Measurements from ENCODE around the gene FCER1A.
"Not testable (repeated sequence)": the region's sequence is repeated elsewhere in the genome, so short reads cannot be mapped to it uniquely, and the experiment has no call there.

FCER1A gene

DNA sequence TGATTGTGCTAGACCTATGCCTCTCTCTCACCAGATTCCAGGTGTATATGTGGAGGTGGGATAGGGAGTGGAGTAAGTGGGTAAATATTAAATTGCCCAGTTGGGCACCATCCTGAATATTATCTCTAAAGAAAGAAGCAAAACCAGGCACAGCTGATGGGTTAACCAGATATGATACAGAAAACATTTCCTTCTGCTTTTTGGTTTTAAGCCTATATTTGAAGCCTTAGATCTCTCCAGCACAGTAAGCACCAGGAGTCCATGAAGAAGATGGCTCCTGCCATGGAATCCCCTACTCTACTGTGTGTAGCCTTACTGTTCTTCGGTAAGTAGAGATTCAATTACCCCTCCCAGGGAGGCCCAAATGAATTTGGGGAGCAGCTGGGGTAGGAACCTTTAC lies at the start of gene FCER1A:
FCER1A (plus strand) TSS at position 242 of the 400 bp plus-strand sequence; CDS start at position 271, 29 bp downstream.
- DNase-seq (ENCODE audit: low read depth in 2 of 2) = no peak

DNA sequence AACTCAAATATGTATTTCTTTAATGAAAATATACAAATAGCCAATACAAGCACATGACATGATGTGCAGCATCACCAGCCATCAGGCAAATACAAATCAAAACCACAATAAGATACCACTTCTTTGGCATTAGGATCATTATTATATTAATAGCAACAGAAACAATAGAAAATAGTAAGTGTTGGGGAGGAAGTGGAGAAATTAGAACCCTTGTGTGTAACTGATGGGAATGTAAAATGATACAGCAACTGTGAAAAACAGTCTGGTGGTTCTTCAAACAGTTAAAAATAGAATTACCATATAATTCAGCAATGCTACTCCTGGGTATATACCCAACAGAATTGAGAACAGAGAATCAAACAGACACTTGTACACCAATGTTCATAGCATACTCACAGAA lies 40.8 kb upstream of the FCER1A start:
- no peak for DNase-seq (ENCODE audit: low read depth in 2 of 2)

- no peak for DNase-seq (ENCODE audit: low read depth in 2 of 2)
These were observed 40.2 kb upstream of the FCER1A start for GRCh38 chr1:159261721-159262494.

- DNase-seq (ENCODE audit: low read depth in 2 of 2) = no peak
These were observed 35.3 kb upstream of the FCER1A start for GRCh38 chr1:159266832-159267231.

DNA sequence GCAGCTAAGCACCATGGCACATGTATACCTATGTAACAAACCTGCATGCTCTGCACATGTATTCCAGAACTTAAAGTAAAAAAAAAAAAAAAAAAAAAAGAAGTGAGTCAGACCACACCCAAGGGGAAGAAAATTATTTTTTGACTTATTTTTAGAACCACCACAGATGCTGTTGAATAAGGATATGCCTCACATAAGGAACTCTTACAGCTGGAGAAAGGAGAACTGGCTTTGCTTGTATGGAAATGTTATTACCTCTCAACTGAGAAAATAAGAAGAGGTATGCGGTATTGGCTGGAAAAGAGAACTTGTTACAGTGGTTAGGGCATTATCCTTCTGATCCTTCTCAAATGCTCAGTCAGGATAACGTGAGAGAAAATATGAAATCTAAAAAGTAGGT lies 27.5 kb upstream of the FCER1A start:
- no peak for DNase-seq (ENCODE audit: low read depth in 2 of 2)

DNA sequence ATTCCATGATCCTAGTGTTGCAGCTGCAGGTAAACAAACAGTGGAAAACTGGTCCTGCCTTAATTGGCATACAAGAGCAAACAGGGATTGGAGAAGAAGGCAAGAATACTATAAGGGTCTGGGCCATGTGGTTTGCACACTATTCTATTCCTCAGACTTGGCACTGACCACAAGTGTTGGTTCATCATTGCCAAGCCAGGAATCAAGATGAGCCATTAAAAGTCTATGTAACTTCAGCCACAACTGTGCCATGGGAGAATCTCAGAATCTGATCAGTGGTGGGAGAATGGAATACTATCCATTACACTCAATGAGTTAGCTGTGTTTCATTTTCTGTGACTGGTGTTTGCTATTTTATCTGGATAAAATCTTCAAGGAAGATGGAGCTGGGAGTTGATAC lies 26.2 kb upstream of the FCER1A start:
- no peak for DNase-seq (ENCODE audit: low read depth in 2 of 2)

DNA sequence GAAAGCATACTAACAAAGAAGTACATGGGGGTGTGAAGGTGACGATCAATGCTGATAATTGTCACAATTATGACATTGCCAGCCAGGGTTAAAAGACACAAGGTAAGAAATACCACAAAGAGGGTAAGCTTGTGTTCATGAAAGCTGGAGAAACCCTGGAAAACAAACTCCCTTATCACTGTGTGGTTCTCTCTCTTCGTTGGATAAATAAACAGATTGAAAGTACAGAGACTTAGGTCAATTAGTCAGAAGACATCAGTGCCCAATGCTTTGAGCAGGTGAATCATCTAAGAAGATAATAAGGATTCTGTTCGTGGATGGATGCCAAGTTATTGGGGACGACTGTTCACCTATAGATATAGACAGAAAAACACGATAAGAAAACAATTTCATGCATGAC lies 22.4 kb upstream of the FCER1A start:
- DNase-seq (ENCODE audit: low read depth in 2 of 2) = no peak

DNA sequence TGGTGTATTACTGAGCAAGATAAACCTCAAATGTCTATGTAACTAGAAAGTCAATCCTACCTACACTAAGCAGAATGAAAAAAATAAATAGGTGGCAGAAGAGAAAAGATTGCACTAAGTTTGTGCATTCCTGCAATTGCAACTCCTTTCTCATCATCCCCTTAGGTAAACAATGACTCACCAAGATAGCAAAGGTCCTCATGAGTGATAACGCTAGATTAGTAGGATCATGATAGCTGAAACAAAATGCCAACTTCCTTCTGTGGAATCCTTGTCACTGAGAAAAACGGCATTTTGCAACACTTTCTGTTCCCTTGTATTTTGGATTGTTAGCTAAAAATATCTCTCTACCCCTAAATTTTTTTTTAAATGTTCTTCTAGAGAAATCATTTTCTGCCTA lies 20.0 kb upstream of the FCER1A start:
- no peak for DNase-seq (ENCODE audit: low read depth in 2 of 2)

DNA sequence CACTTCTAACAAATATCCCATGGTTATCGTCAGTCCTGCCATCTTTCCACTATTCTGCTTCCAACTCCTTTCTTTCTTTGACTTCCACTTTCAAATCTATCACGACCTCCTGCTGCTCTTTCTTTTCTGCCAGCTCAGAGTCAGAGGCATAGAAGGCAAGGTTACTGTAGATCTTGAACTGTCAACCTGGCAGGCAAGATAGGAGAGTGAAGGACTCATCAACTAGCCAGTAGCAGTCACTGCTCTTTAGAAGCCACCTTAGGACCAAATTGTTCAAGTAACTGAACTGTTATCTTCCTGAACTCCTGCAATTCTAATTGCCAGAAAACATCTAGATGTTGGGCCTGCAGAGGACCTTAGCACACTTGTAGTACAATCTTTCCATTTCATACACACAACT lies 13.1 kb upstream of the FCER1A start:
- DNase-seq (ENCODE audit: low read depth in 2 of 2) = no peak

- DNase-seq (ENCODE audit: low read depth in 2 of 2) = no peak
These were observed 10.7 kb upstream of the FCER1A start for GRCh38 chr1:159291424-159291823.

- no peak for DNase-seq (ENCODE audit: low read depth in 2 of 2)
These were observed 5.3 kb upstream of the FCER1A start for GRCh38 chr1:159296706-159297375.

DNA sequence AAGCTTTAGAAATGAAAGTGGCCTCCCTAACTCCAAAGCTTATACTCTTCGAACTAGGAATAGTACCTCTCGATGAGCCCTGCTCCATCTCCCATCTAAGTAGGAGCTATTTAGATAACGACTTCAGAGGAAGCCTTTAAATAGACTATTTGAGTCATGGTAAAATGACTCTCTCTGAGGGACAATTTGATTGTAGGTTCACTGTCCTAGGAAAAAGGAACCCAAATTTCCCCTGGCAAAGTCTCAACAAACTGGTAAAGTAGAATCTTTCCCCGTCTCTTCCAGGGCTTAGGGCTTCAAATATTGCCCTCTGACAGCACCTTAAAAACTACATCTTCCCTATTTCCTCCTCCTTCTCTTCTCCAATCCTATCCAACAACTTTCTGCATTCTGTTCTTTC lies 2.0 kb upstream of the FCER1A start:
- no peak for DNase-seq (ENCODE audit: low read depth in 2 of 2)

DNA sequence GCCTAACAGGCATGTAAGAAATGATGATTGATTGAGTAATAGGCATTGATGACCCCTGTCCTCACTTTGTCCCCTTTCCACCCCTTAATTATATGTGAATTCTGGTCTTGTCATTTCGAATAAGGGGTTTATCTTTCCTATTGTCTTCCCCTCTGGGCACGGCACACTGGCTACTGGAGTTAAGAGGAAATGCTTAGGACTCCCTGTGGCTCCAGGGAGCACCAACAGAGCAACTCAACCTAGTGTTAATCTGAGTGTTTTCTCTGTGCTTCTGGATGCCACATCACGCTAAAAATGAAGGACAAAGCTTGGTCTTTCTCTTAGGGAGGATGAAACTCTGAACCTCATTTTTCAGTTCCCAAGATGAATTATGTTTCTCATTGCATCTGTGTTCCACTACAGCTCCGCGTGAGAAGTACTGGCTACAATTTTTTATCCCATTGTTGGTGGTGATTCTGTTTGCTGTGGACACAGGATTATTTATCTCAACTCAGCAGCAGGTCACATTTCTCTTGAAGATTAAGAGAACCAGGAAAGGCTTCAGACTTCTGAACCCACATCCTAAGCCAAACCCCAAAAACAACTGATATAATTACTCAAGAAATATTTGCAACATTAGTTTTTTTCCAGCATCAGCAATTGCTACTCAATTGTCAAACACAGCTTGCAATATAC lies 5.3 kb downstream of the FCER1A start:
- no peak for DNase-seq (ENCODE audit: low read depth in 2 of 2)

- DNase-seq (ENCODE audit: low read depth in 2 of 2) = no peak
These were observed 9.5 kb downstream of the FCER1A start for GRCh38 chr1:159311679-159312078.

GRCh38 chr1:159315381-159315780 lies 13.2 kb downstream of the FCER1A start:
- no peak for DNase-seq (ENCODE audit: low read depth in 2 of 2)

DNA sequence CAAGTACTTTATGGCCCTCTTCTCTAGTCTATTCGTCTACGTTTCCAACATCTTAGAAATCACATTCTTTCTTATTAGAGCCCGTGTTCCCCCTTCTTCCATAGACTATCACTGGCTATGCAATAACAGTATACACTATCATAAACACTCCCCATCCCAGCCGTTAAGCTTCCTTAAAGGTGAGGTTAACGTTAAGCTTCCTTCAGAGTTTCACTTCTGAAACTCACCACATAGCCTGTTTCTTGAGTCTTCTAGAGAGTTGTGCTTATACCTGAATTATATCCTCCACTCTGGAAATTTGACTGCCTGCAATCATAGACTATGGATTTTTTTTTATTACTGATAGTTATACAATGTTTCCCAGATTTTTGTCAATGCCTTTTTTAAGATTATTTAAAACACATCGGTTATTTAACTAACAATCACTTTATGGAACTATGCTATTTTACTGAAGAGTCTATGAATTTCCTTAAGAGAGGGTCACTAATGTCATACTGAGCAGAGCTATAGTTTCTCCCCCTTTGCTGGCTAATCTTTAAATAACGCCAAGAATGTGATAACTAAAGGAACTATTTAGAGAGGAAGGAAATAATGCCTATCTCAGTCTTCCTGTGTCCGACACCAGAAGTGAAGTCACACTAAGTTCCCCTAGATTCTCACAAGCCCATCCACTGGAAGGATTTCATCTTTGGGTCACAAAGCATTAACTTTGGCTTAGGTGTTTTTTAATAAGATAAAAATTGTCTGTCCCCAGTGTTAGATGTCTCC lies 16.8 kb downstream of the FCER1A start:
- no peak for DNase-seq (ENCODE audit: low read depth in 2 of 2)

DNA sequence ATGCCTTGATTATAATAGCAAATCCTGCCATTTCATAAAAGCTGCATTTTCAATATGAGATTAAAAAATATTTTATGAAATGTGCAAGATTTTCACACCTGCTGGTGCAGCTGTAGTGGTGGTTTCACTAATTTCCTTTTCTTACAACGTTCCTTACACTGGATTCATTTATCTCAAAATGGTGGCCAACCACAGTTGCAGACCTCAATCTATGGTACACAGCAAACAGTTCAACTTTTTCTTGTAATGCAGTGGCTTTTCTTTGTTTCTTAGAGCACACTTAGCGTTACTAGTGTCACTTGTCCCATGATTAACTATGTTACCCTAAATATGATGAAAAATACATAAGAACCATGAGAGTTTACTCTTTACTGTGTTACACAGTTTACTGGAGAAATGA lies 32.7 kb downstream of the FCER1A start:
- DNase-seq (ENCODE audit: low read depth in 2 of 2) = no peak

GRCh38 chr1:159338018-159338417 lies 35.9 kb downstream of the FCER1A start:
- DNase-seq (ENCODE audit: low read depth in 2 of 2) = no peak

- DNase-seq (ENCODE audit: low read depth in 2 of 2) = no peak
These were observed 37.4 kb downstream of the FCER1A start for GRCh38 chr1:159339536-159339935.

GRCh38 chr1:159341736-159342135 lies 39.6 kb downstream of the FCER1A start:
- no peak for DNase-seq (ENCODE audit: low read depth in 2 of 2)

GRCh38 chr1:159342761-159343425 lies 40.8 kb downstream of the FCER1A start:
- DNase-seq (ENCODE audit: low read depth in 2 of 2) = no peak

DNA sequence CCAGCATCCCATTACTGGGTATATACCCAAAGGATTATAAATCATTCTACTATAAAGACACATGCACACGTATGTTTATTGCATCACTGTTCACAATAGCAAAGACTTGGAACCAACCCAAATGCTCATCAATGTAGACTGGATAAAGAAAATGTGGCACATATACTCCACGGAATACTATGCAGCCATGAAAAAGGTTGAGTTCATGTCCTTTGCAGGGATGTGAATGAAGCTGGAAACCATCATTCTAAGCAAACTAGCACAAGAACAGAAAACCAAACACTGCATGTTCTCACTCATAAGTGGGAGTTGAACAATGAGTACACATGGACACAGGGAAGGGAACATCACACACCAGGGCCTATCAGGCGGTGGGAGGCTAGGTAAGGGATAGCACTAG lies 47.2 kb downstream of the FCER1A start:
- not testable (repeated sequence) for DNase-seq (ENCODE audit: low read depth in 2 of 2)
